RWPE2 (cell line): ENCODE measurements around the gene MPZL3.
A peak's percentile ranks its signal among the peaks of the same experiment; 100 is the strongest.

Source experiments
- ATAC-seq: fragments of 200-7000 bp; cut with Tn5 transposase; 3 replicates; pipeline ENCODE4 v1.9.1; 2021; ENCODE audit warnings: low read depth
- DNase-seq: peaks from one replicate; pipeline ENCODE4 v3.0.0-alpha.2; 2020; ENCODE audit warnings: low spot score
- H3K27ac ChIP-seq: fragments of 450-650 bp; 2 replicates; pipeline ENCODE4 v1.5.1; 2017; ENCODE audit warnings: mild to moderate bottlenecking; ENCODE audit not compliant: poor library complexity, severe bottlenecking
- H3K27me3 ChIP-seq: fragments of 250-450 bp; sonication (Bioruptor Pico); 2 replicates; pipeline ENCODE4 v1.5.1; 2021; ENCODE audit warnings: mild to moderate bottlenecking, moderate library complexity; ENCODE audit not compliant: insufficient read depth, poor library complexity, severe bottlenecking
- H3K36me3 ChIP-seq: fragments of 250-450 bp; sonication (Bioruptor Pico); 2 replicates; pipeline ENCODE4 v1.5.1; 2020; ENCODE audit warnings: low read depth, mild to moderate bottlenecking, moderate library complexity
- H3K4me1 ChIP-seq: fragments of 250-450 bp; sonication (Bioruptor Pico); 2 replicates; pipeline ENCODE4 v1.5.1; 2021; ENCODE audit warnings: mild to moderate bottlenecking, moderate library complexity; ENCODE audit not compliant: insufficient read depth, poor library complexity, severe bottlenecking
- H3K4me3 ChIP-seq: fragments of 250-450 bp; sonication (Bioruptor Pico); 2 replicates; pipeline ENCODE4 v1.5.1; 2021; ENCODE audit warnings: mild to moderate bottlenecking, moderate library complexity; ENCODE audit not compliant: severe bottlenecking
- H3K9me3 ChIP-seq: fragments of 250-450 bp; sonication (Bioruptor Pico); 2 replicates; pipeline ENCODE4 v1.5.1; 2021; ENCODE audit warnings: mild to moderate bottlenecking, moderate library complexity; ENCODE audit not compliant: severe bottlenecking
- CTCF ChIP-seq: fragments of 450-650 bp; IDR thresholded peaks from one replicate; pipeline ENCODE4 v1.5.1; 2017; ENCODE audit warnings: mild to moderate bottlenecking, moderate library complexity; ENCODE audit not compliant: poor library complexity, severe bottlenecking

MPZL3 gene

DNA sequence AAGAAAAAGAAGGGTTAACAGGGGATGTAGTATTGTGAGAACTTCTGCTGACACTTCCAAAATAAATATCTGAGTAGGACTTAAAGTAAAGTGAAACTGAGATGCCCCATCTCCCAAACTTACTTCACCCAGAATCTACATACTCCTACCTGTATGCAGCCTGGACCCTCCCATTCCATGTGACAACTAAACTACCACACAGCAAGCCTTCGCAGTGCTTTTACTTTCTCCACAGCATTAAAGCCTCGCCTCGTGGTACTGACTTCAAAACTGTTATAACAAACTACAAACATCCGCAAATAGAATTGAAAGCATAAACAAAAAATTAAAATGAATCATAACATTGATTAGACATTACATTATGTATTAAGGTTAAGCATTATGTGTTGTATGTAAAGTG is 10.9 kb upstream of the MPZL3 start:
- Histone ChIP-seq H3K4me3 (peak overlapping the region; percentile 63), H3K27ac (peak overlapping the region; percentile 92), H3K9me3 (no peaks in the 10 kb centered on the region), H3K27me3 (no peaks in the 10 kb centered on the region), H3K4me1 (peaks cover 44% of the 10 kb centered on the region), H3K36me3 (peaks cover 48% of the 10 kb centered on the region)
- no peak for TF ChIP-seq CTCF
- DNase-seq (no peak), ATAC-seq (no peak)

GRCh38 chr11:118260353-118260752 is 8.2 kb upstream of the MPZL3 start:
- Histone ChIP-seq H3K36me3 (peaks cover 76% of the 10 kb centered on the region), H3K27ac (no peak overlapping the region), H3K27me3 (no peaks in the 10 kb centered on the region), H3K4me1 (peaks cover 20% of the 10 kb centered on the region), H3K4me3 (no peak overlapping the region), H3K9me3 (no peaks in the 10 kb centered on the region)
- no peak for TF ChIP-seq CTCF
- no peak for DNase-seq
- no peak for ATAC-seq

- ATAC-seq (no peak), DNase-seq (no peak)
- H3K36me3 ChIP-seq = peaks cover 88% of the 10 kb centered on the region
- peaks cover 12% of the 10 kb centered on the region for H3K4me1 ChIP-seq
- H3K27ac ChIP-seq = no peak overlapping the region
- no peaks in the 10 kb centered on the region for H3K9me3 ChIP-seq
- no peaks in the 10 kb centered on the region for H3K27me3 ChIP-seq
- no peak for TF ChIP-seq CTCF
- no peak overlapping the region for H3K4me3 ChIP-seq
Measured at GRCh38 chr11:118259138-118259537, 7.0 kb upstream of the MPZL3 start.

GRCh38 chr11:118258410-118258809 is 6.2 kb upstream of the MPZL3 start:
- no peak for DNase-seq
- H3K36me3 ChIP-seq = peaks cover 94% of the 10 kb centered on the region
- peak; percentile 52 for TF ChIP-seq CTCF
- H3K9me3 ChIP-seq = no peaks in the 10 kb centered on the region
- no peak overlapping the region for H3K27ac ChIP-seq
- no peak for ATAC-seq
- H3K4me3 ChIP-seq = no peak overlapping the region
- H3K4me1 ChIP-seq = peaks cover 15% of the 10 kb centered on the region
- no peaks in the 10 kb centered on the region for H3K27me3 ChIP-seq

GRCh38 chr11:118252688-118253087 is 523 bp upstream of the MPZL3 start:
- peak; percentile 6; the same call in 1 of the 3 replicates for ATAC-seq
- H3K27me3 ChIP-seq = no peaks in the 10 kb centered on the region
- H3K27ac ChIP-seq = peak overlapping the region; percentile 92
- TF ChIP-seq CTCF = no peak
- no peak for DNase-seq
- no peaks in the 10 kb centered on the region for H3K9me3 ChIP-seq
- H3K4me3 ChIP-seq = peak overlapping the region; percentile 59
- H3K36me3 ChIP-seq = peaks cover 46% of the 10 kb centered on the region
- peaks cover 22% of the 10 kb centered on the region for H3K4me1 ChIP-seq
